HG02885 (cell line): Measurements from ENCODE around the gene ZSCAN18.

Experiments used
- ATAC-seq: cut with Tn5 transposase; IDR thresholded peaks from one replicate; pipeline ENCODE4 v1.9.1; 2021; ENCODE audit warnings: mild to moderate bottlenecking; ENCODE audit not compliant: unreplicated experiment, poor library complexity

Gene ZSCAN18

GRCh38 chr19:58045411-58046050, 52.5 kb downstream of the ZSCAN18 start:
- ATAC-seq = no peak

GRCh38 chr19:58044886-58045285, 53.1 kb downstream of the ZSCAN18 start:
- no peak for ATAC-seq

- ATAC-seq = no peak
These were observed 53.6 kb downstream of the ZSCAN18 start for GRCh38 chr19:58044391-58044790.

GRCh38 chr19:58042495-58043340, 55.3 kb downstream of the ZSCAN18 start:
- ATAC-seq = no peak

- no peak for ATAC-seq
These were observed 57.1 kb downstream of the ZSCAN18 start for GRCh38 chr19:58040751-58041525.

GRCh38 chr19:58038688-58039204, 59.3 kb downstream of the ZSCAN18 start:
- ATAC-seq = no peak

- ATAC-seq = no peak
These were observed 59.9 kb downstream of the ZSCAN18 start for GRCh38 chr19:58037927-58038687.

GRCh38 chr19:58035863-58036262, 62.2 kb downstream of the ZSCAN18 start:
- ATAC-seq = no peak

GRCh38 chr19:58034477-58034793, 63.6 kb downstream of the ZSCAN18 start:
- no peak for ATAC-seq
